ENCODE results near the gene ELAC2.

ELAC2 gene

DNA sequence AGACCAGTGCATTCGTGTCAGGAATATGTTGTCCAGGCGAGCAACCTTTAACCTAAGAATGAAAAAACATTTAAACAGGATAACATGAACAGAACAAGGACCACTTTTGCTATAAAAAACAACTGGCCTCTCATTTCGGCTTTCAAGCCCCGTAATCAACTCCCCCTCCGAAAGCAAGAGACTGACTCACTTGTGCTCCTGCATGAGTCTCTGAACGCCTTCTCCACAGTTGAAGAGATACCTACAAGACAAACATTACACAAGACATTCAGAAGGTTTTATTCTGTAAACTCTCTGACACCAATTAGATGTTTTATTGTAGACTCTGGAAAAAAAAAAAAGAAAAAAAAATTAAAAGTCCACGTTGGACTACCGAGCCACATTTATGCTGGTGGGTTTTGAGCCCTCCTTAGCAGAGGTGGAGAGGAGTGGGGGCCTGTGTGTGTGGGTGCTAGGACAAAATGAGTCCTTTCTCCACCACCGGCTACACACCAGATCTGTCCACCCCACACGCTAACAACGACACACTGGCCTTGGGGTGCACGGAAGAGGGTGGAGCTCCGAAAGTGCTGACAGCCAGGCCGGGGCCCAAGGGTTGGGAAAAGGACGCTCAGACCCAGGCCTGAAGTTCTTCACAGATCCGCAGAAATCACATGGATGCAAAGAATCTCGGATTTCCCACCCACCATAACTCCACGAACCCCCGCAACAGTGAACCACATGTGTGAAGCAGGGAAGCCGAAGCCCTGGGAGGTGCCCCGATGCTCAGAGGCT is 759 bp downstream of the ELAC2 start:
- no peak for DNase-seq

GRCh38 chr17:13014801-13015200 is 3.0 kb downstream of the ELAC2 start:
- no peak for DNase-seq

DNA sequence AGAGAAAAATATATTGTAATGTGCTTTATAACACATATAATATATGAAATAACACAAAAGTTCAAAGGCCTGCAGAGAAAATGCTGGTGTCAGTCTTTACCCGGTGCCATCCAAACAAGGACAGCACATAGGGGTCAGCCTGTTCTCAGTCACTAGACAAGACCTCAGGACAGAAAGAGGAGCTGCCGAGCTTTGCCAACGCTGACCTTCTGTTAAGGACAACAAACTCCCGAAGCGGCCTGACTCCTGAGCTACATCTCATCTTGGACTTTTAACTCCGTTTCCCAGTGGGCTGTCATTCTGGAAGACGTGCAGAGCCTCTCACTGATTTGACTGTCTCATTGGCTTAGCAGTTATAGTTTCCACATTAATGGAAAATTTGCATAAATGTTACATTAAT is 6.9 kb downstream of the ELAC2 start:
- DNase-seq: no peak

DNA sequence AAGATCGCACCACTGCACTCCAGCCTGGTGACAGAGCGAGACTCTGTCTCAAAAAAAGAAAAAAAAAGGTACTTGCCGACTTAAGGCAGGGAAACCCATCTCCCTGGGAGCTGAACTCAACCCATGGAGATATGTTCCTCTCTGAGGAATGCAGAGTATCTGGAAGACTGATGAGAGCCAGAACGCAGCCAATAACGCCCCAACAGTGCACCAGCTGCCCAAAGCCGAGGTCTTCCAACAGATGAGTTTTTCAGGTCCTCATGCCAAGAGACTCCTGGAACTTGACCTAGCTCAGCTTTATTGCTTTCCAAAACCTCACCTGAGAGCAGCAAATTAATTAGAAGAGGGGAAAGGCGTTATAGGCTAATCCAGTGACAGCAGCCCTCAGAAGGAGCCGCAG is 9.4 kb downstream of the ELAC2 start:
- no peak for DNase-seq

GRCh38 chr17:13005530-13005929 is 12.3 kb downstream of the ELAC2 start:
- no peak for DNase-seq

GRCh38 chr17:13004336-13004735 is 13.5 kb downstream of the ELAC2 start:
- no peak for DNase-seq

DNA sequence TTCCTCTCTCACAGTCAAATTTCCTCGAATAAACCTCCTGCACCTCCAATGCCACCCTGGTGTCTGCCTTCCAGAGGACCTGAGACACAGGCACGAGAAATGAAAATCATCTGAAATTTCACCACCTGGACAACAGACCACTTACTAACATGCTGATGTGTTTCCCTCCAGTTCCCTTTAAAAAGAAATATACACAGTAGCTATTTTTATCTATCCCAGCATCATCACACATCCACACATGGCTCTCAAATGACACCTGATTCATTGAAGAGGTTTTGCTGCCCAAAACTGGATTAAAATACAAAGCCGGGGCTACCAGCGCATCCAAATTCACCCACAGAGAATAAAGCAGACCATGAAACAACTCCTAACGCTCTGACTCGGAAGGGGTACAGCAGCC is 13.9 kb downstream of the ELAC2 start:
- no peak for DNase-seq

- no peak for DNase-seq
These were observed 14.4 kb downstream of the ELAC2 start for GRCh38 chr17:13003454-13003851.

GRCh38 chr17:13002761-13003453 is 14.9 kb downstream of the ELAC2 start:
- DNase-seq: peak; percentile 45

GRCh38 chr17:13001991-13002615 is 15.7 kb downstream of the ELAC2 start:
- no peak for DNase-seq

GRCh38 chr17:13000561-13000960 is 17.3 kb downstream of the ELAC2 start:
- DNase-seq: no peak

DNA sequence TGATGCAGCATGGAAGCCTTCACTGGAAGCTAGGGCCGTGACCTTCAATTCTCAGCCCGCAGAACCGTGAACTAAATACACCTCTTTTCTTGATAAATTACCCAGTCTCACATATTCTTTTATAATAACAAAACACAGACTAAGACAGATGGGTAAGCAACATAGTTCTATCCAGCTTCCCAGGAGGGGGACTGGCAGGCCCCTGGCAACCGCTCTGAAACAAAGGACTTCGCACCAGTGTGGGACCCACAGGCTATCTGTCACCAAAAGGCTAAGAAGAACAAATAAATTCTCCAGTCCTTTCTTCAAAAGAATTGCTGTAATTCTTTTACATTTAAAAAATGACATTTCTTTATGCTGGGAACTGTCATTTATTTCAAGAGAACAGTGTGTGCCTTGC is 19.0 kb downstream of the ELAC2 start:
- no peak for DNase-seq

- no peak for DNase-seq
These were observed 19.4 kb downstream of the ELAC2 start for GRCh38 chr17:12998461-12998860.

- DNase-seq: no peak
These were observed 20.9 kb downstream of the ELAC2 start for GRCh38 chr17:12996941-12997340.

DNA sequence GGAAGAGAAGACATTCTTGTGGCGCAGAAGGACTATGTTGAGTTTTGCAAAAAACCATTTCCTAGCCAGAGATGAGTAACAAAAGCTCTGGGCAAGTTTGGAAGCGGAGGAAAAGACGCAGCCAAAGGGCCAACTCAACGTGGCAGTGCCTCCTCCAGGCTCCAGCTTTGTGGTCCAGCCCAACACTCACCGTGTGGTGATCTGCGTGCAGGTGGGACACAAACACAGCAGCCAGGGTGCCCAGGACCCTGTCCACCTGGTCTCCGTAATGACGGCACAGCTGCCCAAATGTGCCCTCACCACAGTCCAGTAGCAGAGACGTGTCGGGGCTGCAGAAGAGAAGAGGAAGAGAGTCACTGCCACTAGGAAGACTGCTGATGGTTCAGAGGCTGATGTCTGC is 21.5 kb downstream of the ELAC2 start:
- DNase-seq: no peak

DNA sequence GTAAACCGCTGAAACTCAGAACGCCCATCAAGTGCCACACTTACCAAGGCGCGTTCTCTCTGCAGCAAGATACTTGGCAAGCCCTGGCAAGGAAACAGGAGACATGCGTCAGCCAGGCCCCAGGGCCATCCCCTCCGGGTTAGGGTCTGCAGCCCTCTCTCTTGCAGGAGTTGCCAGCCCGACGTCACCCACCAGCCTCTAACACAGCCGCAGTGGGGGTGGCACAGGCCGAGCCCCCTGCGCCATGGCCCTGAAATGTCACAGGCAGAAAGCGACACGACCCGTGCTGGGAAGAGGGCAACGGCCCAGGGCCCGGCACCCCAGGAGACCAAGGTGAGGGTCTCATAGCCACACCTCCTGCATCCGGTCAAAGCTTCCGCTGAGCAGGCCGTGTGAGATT is 21.9 kb downstream of the ELAC2 start:
- DNase-seq: no peak

DNA sequence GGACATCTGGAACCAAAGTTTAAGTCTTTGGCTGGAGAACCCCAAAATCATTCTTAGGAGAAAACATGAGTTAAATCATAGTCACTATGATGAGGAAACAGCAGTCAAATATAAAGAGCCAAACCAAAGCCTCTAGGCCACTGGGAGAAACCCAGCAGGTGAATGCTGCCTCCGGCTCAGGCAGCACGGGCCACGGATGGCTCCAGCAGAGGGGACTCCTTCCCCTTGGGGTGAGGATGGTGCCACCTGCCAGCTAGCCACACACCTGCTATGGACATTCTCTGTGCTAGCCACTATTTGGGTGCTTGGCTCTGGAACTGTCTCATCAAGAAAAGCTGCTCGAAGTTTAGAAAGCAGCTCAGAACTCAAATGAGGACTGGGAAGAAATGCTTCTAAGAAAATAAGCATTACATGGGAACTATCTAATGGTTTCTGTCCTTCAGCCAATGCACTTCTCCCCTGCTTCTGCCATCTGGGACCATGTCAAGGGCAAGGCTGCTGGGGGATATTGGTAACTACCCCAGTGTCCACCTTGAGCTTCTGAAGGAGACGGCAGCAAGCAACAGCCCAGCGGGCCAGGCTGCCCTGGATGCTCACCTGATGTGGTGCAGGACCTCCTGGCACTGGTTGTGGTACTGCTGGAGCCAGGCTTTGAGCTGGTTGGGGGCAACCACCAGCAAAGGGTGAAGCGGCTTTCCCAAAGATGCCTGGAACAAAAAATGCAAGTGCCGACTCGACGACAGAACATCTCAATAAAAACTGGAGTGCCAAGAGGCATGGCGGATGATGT is 22.5 kb downstream of the ELAC2 start:
- no peak for DNase-seq

GRCh38 chr17:12994341-12995074 is 23.3 kb downstream of the ELAC2 start:
- DNase-seq: no peak

DNA sequence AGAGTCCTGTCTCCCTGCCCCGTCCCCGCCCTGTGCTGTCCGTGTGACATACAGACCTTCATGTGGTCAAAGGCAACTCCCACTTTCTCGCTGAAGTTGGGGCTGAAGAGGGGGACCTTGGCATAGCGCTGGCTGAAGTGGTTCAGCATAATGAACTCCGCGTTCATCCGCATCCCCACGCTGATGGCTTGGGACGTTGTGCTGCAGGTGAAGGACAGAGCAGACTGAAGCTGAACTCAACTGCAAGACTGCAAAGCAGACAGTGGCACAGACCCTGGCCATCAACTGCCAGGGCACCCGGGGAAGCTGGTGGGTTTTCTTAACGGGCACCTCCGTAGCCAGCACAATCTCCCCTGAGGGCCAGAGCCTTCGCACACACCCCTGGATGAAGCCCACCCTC is 24.2 kb downstream of the ELAC2 start:
- no peak for DNase-seq

- DNase-seq: no peak
These were observed 25.2 kb downstream of the ELAC2 start for GRCh38 chr17:12992676-12993075.

GRCh38 chr17:12990926-12991325 is 26.9 kb downstream of the ELAC2 start:
- no peak for DNase-seq

GRCh38 chr17:12990041-12990808 is 27.6 kb downstream of the ELAC2 start:
- no peak for DNase-seq
